ENCODE results near the gene SPRED3. TPM values are rescaled to one million over a fixed set of nuclear protein-coding genes. Genes with fewer than 3 reads are reported as not detected.

SPRED3 gene
- total RNA-seq, 1 donor from 2014 or later: 1.6 TPM

DNA sequence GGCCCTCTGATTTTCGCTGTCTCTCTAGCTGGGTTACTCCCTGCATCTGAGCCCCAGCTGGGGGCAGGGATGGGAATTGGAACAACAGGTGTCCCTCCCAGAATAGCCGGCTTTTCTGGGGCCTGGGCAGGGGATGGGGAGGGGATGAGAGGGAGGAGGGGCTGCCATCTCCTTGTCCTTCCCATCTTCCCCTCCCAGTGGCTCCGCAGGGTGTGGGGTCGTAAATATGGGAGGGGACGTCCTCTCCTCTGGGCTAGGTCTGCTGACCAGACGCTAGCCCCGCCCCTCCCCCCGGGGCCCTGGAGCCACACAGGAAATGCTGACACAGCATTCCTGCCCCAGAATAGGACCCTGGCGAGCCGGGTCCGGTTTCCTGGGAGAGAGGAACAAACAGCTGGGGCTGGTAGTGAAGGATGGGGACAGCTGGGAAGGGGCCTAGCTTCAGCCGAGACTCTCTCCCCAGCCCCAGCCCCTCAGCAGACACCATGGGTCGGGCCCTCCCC, 46.1 kb downstream of the SPRED3 start:
- H3K9me3 ChIP-seq: no peaks in the 10 kb centered on the region
- H3K27me3 ChIP-seq: peaks cover 35% of the 10 kb centered on the region
- no peaks in the 10 kb centered on the region for H3K36me3 ChIP-seq
- H3K4me3 ChIP-seq: no peak overlapping the region
- H3K4me1 ChIP-seq: no peaks in the 10 kb centered on the region
- intact Hi-C loops (cut with DNase I): no loop called here
- no peak overlapping the region for H3K27ac ChIP-seq
- TF ChIP-seq CTCF (IDR thresholded peaks at IDR 0.05): no peak
- ATAC-seq: no peak
- DNase-seq: no peak

DNA sequence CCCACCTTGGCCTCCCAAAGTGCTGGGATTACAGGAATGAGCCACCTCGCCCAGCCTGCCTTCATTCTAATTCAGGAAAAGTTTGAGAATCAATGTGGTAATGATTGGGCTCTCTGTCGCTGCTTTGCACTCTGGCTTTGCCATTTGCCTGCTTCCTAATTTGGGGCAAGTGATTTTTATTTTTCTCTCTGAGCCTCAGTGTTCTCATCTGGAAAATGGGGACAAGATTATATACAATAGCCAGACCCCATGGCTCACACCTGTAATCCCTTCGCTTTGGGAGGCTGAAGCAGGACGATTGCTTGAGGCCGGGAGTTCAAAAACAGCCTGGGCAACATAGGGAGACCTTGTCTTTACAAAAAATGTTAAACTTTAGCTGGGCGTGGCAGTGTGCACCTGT, 48.8 kb downstream of the SPRED3 start:
- intact Hi-C loops (cut with DNase I): no loop called here
- ATAC-seq (no peak), DNase-seq (no peak)
- Histone ChIP-seq H3K4me1 (no peaks in the 10 kb centered on the region), H3K27ac (no peak overlapping the region), H3K4me3 (no peak overlapping the region), H3K27me3 (peaks cover 35% of the 10 kb centered on the region), H3K36me3 (no peaks in the 10 kb centered on the region), H3K9me3 (no peaks in the 10 kb centered on the region)
- TF ChIP-seq CTCF (IDR thresholded peaks at IDR 0.05): no peak

GRCh38 chr19:38437917-38438316, 49.4 kb downstream of the SPRED3 start:
- Histone ChIP-seq H3K36me3 (no peaks in the 10 kb centered on the region), H3K4me1 (no peaks in the 10 kb centered on the region), H3K27me3 (peaks cover 35% of the 10 kb centered on the region), H3K27ac (no peak overlapping the region), H3K4me3 (no peak overlapping the region), H3K9me3 (no peaks in the 10 kb centered on the region)
- TF ChIP-seq CTCF (IDR thresholded peaks at IDR 0.05): no peak
- DNase-seq: no peak
- intact Hi-C loops (cut with DNase I): no loop called here
- ATAC-seq: no peak

DNA sequence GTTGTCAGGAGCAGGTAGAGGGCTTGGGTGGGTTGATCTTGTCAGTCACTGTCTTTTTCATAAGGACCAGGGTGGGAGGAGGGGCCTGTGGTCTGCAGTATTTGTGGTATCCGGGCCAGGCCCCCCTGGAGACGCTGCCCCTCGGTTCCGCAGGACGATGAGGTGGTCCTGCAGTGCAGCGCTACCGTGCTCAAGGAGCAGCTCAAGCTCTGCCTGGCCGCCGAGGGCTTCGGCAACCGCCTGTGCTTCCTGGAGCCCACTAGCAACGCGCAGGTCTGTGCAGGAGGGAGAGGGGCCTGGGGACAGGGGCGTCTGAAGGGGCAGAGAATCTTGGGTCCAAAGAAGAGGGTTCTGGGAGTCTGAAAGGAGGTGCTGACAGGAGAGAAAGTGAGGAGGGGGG, 52.1 kb downstream of the SPRED3 start:
- peaks cover 13% of the 10 kb centered on the region for H3K27me3 ChIP-seq

GRCh38 chr19:38441657-38442348, 53.3 kb downstream of the SPRED3 start:
- no peaks in the 10 kb centered on the region for H3K36me3 ChIP-seq
- no peak for TF ChIP-seq CTCF (IDR thresholded peaks at IDR 0.05)
- peak; percentile 37 for ATAC-seq
- H3K9me3 ChIP-seq: no peaks in the 10 kb centered on the region
- no peak for DNase-seq
- no peak overlapping the region for H3K27ac ChIP-seq
- H3K27me3 ChIP-seq: peaks cover 5% of the 10 kb centered on the region
- intact Hi-C loops (cut with DNase I): no loop called here
- no peaks in the 10 kb centered on the region for H3K4me1 ChIP-seq
- no peak overlapping the region for H3K4me3 ChIP-seq

More for the DNA sequence above, 52.1 kb downstream of the SPRED3 start:
- H3K36me3 ChIP-seq: no peaks in the 10 kb centered on the region
- DNase-seq: no peak
- no peak for TF ChIP-seq CTCF (IDR thresholded peaks at IDR 0.05)
- intact Hi-C loops (cut with DNase I): no loop called here
- H3K27ac ChIP-seq: no peak overlapping the region
- H3K9me3 ChIP-seq: no peaks in the 10 kb centered on the region
- no peaks in the 10 kb centered on the region for H3K4me1 ChIP-seq
- no peak for ATAC-seq
- no peak overlapping the region for H3K4me3 ChIP-seq

Data from upper lobe of right lung (tissue), 1 donor.